SK-N-SH treated with all-trans-retinoic acid at 6 μM for 48 hours (cell line): Measurements from ENCODE around the gene VTI1A.

ENCODE experiments used
- ATAC-seq: fragments of 200-7000 bp; cut with Tn5 transposase; 3 replicates; pipeline ENCODE4 v1.9.1; 2020; ENCODE audit warnings: mild to moderate bottlenecking, moderate library complexity
- ARNTL ChIP-seq: fragments of 450-650 bp; formaldehyde crosslinking; IDR thresholded peaks from 2 replicates; pipeline ENCODE4 v1.5.0; 2020; ENCODE audit warnings: low read depth, mild to moderate bottlenecking, moderate library complexity, borderline replicate concordance
- BACH2 ChIP-seq: fragments of 250-450 bp; sonication (Bioruptor Pico); IDR thresholded peaks from 2 replicates; pipeline ENCODE4 v1.9.0; 2021; ENCODE audit warnings: mild to moderate bottlenecking, borderline replicate concordance
- CREB5 ChIP-seq: fragments of 250-450 bp; sonication (Bioruptor Pico); IDR thresholded peaks from 2 replicates; pipeline ENCODE4 v1.5.1; 2020; ENCODE audit warnings: low read depth, mild to moderate bottlenecking, moderate library complexity
- CSDC2 ChIP-seq: fragments of 250-450 bp; sonication (Bioruptor Pico); IDR thresholded peaks from 2 replicates; pipeline ENCODE4 v1.5.0; 2020; ENCODE audit warnings: mild to moderate bottlenecking, moderate library complexity
- ESRRG ChIP-seq: fragments of 250-450 bp; sonication (Bioruptor Pico); IDR thresholded peaks from 2 replicates; pipeline ENCODE4 v1.6.1; 2021; ENCODE audit warnings: mild to moderate bottlenecking
- GLIS3 ChIP-seq: fragments of 250-450 bp; sonication (Bioruptor Pico); IDR thresholded peaks from 2 replicates; pipeline ENCODE4 v1.5.0; 2020; ENCODE audit warnings: mild to moderate bottlenecking, moderate library complexity
- ISL1 ChIP-seq: fragments of 250-450 bp; sonication (Bioruptor Pico); IDR thresholded peaks from 2 replicates; pipeline ENCODE4 v2.1.2; 2022; ENCODE audit warnings: mild to moderate bottlenecking, moderate library complexity
- OSR1 ChIP-seq: fragments of 250-450 bp; sonication (Bioruptor Pico); IDR thresholded peaks from 2 replicates; pipeline ENCODE4 v1.8.0; 2022; ENCODE audit warnings: moderate library complexity, mild to moderate bottlenecking, inconsistent platforms
- PATZ1 ChIP-seq: fragments of 250-450 bp; sonication (Bioruptor Pico); IDR thresholded peaks from 2 replicates; pipeline ENCODE4 v1.8.0; 2020; ENCODE audit warnings: mild to moderate bottlenecking, moderate library complexity, borderline replicate concordance
- POU6F1 ChIP-seq: fragments of 250-450 bp; sonication (Bioruptor Pico); IDR thresholded peaks from 2 replicates; pipeline ENCODE4 v1.8.0; 2021; ENCODE audit warnings: low read depth, mild to moderate bottlenecking, moderate library complexity, borderline replicate concordance
- PPARA ChIP-seq: fragments of 250-450 bp; sonication (Bioruptor Pico); IDR thresholded peaks from 2 replicates; pipeline ENCODE4 v1.5.0; 2020; ENCODE audit warnings: mild to moderate bottlenecking, borderline replicate concordance
- RARB ChIP-seq: fragments of 250-450 bp; sonication (Bioruptor Pico); IDR thresholded peaks from 2 replicates; pipeline ENCODE4 v1.8.0; 2021; ENCODE audit warnings: mild to moderate bottlenecking, moderate library complexity
- SNAI2 ChIP-seq: fragments of 250-450 bp; sonication (Bioruptor Pico); IDR thresholded peaks from 2 replicates; pipeline ENCODE4 v1.5.0; 2020; ENCODE audit warnings: mild to moderate bottlenecking, moderate library complexity
- TCF4 ChIP-seq: fragments of 250-450 bp; sonication (Bioruptor Pico); IDR thresholded peaks from 2 replicates; pipeline ENCODE4 v1.8.0; 2021; ENCODE audit warnings: mild to moderate bottlenecking, moderate library complexity, borderline replicate concordance
- TOX ChIP-seq: fragments of 250-450 bp; sonication (Bioruptor Pico); IDR thresholded peaks from 2 replicates; pipeline ENCODE4 v1.8.0; 2021; ENCODE audit warnings: mild to moderate bottlenecking, moderate library complexity, borderline replicate concordance
- TSHZ2 ChIP-seq: fragments of 250-450 bp; sonication (Bioruptor Pico); IDR thresholded peaks from 2 replicates; pipeline ENCODE4 v1.5.0; 2020; ENCODE audit warnings: mild to moderate bottlenecking, moderate library complexity
- ZC3H10 ChIP-seq: fragments of 250-450 bp; sonication (Bioruptor Pico); IDR thresholded peaks from 2 replicates; pipeline ENCODE4 v1.5.1; 2021; ENCODE audit warnings: mild to moderate bottlenecking, moderate library complexity
- ZFP3 ChIP-seq: fragments of 250-450 bp; sonication (Bioruptor Pico); IDR thresholded peaks from 2 replicates; pipeline ENCODE4 v1.5.0; 2020; ENCODE audit warnings: mild to moderate bottlenecking, moderate library complexity
- ZFP30 ChIP-seq: fragments of 450-650 bp; formaldehyde crosslinking; IDR thresholded peaks from 2 replicates; pipeline ENCODE4 v1.5.0; 2022; ENCODE audit warnings: mild to moderate bottlenecking, moderate library complexity
- ZNF565 ChIP-seq: fragments of 450-650 bp; formaldehyde crosslinking; conservative IDR thresholded peaks from 2 replicates; pipeline ENCODE4 v1.5.0; 2020; ENCODE audit warnings: low read depth, mild to moderate bottlenecking, moderate library complexity
- ZNF70 ChIP-seq: fragments of 450-650 bp; formaldehyde crosslinking; IDR thresholded peaks from 2 replicates; pipeline ENCODE4 v1.5.0; 2020; ENCODE audit warnings: mild to moderate bottlenecking, moderate library complexity
- ZNF8 ChIP-seq: fragments of 450-650 bp; formaldehyde crosslinking; IDR thresholded peaks from 2 replicates; pipeline ENCODE4 v1.5.0; 2020; ENCODE audit warnings: mild to moderate bottlenecking, moderate library complexity
- TF ChIP-seq, protein P1 (sequence below): fragments of 250-450 bp; sonication (Bioruptor Pico); IDR thresholded peaks from 2 replicates; pipeline ENCODE4 v1.5.1; 2021; ENCODE audit warnings: mild to moderate bottlenecking, moderate library complexity

Gene VTI1A

DNA sequence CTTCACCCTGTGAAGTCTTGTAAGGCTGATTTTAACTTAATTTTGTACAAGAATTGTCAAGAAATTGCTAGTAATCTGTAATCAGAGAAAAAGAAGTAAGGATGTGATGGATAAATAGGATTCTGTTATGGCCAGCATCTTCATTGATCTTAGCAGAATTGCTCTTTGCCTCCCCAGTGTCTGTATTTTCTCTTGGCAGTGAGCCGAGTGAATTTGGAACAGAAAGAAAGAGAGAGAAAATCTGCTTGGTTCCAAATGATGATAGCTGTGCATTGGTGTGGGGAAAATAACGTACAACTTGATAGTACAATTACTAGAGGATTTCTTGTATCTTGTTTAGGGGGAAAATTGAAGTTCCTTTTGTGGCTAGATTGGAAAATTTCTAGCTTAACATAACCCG lies 34.6 kb downstream of the VTI1A start (continued):
- TF ChIP-seq CREB5 (CRISPR knock-in tag) (no peak), OSR1 (no peak), TCF4 (no peak), ZNF565 (CRISPR knock-in tag) (no peak)

DNA sequence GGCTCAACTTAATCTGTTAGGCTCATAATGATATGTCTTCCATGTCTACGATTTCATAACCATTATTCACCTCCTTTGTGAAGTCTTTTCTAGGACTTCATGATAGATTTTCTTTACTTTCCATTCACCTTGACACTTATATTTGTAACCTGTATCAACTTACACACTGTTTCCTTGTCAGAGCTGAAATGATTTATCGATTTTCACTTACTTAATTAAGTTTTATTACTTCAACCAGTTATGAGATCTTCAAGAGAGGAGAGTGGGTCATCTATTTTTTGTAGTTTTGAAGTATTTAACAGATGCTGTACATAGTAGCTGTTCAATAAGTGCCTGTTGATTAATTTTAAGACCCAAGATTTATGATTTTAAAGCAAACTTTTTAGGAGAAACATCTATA lies 37.4 kb downstream of the VTI1A start:
- TF ChIP-seq TOX (CRISPR knock-in tag) (no peak), BACH2 (CRISPR knock-in tag) (no peak), OSR1 (no peak), ZC3H10 (no peak)
- no peak for ATAC-seq

- no peak for TF ChIP-seq ARNTL
- TF ChIP-seq ZC3H10, result no peak
- TF ChIP-seq BACH2 (CRISPR knock-in tag), result no peak
- no peak for ATAC-seq
Observed at GRCh38 chr10:112487964-112488363, 40.9 kb downstream of the VTI1A start.

DNA sequence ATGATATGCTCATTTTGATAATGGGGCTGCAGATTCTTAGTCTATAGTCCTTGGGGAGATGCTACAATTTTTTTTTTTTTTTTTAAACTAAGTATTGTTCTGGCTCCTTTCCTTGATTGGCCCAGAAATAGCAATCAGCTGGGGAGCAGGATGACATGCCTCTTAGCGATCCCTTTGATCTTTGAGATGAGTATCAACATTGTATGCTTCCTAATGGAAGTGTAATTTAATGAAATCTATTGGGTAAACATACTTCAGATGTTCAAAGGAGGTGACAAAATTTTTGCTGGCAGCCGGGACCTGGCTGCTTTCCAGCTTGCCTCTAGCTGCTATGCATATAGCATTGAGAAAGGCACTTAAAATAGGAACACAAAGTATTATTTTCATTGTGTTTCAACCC lies 43.5 kb downstream of the VTI1A start:
- TF ChIP-seq ARNTL (no peak), TSHZ2 (CRISPR knock-in tag) (peak; percentile 85; the same call in 1 of the 2 replicates), TOX (CRISPR knock-in tag) (no peak), POU6F1 (CRISPR knock-in tag) (no peak), RARB (CRISPR knock-in tag) (no peak), OSR1 (no peak), PPARA (CRISPR knock-in tag) (no peak), CSDC2 (CRISPR knock-in tag) (no peak), ZFP30 (CRISPR knock-in tag) (no peak), SNAI2 (CRISPR knock-in tag) (peak; percentile 69; the same call in 1 of the 2 replicates), ZC3H10 (no peak), GLIS3 (CRISPR knock-in tag) (peak; percentile 97; the same call in 1 of the 2 replicates), PATZ1 (CRISPR knock-in tag) (no peak), ZNF8 (CRISPR knock-in tag) (no peak), TCF4 (peak; percentile 84), ISL1 (CRISPR knock-in tag) (peak; percentile 100), CREB5 (CRISPR knock-in tag) (peak; percentile 47; the same call in 1 of the 2 replicates), ZNF70 (no peak), ZNF565 (CRISPR knock-in tag) (no peak), ZFP3 (CRISPR knock-in tag) (no peak), BACH2 (CRISPR knock-in tag) (no peak), ESRRG (CRISPR knock-in tag) (peak; percentile 70; the same call in 1 of the 2 replicates)
- TF ChIP-seq, protein P1, sequence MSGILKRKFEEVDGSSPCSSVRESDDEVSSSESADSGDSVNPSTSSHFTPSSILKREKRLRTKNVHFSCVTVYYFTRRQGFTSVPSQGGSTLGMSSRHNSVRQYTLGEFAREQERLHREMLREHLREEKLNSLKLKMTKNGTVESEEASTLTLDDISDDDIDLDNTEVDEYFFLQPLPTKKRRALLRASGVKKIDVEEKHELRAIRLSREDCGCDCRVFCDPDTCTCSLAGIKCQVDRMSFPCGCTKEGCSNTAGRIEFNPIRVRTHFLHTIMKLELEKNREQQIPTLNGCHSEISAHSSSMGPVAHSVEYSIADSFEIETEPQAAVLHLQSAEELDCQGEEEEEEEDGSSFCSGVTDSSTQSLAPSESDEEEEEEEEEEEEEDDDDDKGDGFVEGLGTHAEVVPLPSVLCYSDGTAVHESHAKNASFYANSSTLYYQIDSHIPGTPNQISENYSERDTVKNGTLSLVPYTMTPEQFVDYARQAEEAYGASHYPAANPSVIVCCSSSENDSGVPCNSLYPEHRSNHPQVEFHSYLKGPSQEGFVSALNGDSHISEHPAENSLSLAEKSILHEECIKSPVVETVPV (CRISPR knock-in tag), result peak; percentile 66; the same call in 1 of the 2 replicates
- peak; percentile 53 for ATAC-seq
